Coronary artery (tissue), 2 donors: ENCODE measurements around the gene CDC42BPA.

Experiments
- DNase-seq: peaks from one replicate; pipeline ENCODE4 v3.0.0-alpha.2; 2017; ENCODE audit warnings: low spot score
- H3K27ac ChIP-seq, 2 donors: fragments of 200-600 bp; sonication (generic); one replicate each; pipeline ENCODE4 v1.5.1; 2016 to 2019
- H3K4me3 ChIP-seq: fragments of 200-600 bp; sonication (generic); 2 replicates; pipeline ENCODE4 v1.5.1; 2016; ENCODE audit warnings: mild to moderate bottlenecking, moderate library complexity
- TF ChIP-seq, protein P1 (sequence below): fragments of 200-600 bp; sonication (generic); IDR thresholded peaks from one replicate; pipeline ENCODE4 v1.5.1; 2019; ENCODE audit warnings: antibody characterized with exemption

The CDC42BPA gene

DNA sequence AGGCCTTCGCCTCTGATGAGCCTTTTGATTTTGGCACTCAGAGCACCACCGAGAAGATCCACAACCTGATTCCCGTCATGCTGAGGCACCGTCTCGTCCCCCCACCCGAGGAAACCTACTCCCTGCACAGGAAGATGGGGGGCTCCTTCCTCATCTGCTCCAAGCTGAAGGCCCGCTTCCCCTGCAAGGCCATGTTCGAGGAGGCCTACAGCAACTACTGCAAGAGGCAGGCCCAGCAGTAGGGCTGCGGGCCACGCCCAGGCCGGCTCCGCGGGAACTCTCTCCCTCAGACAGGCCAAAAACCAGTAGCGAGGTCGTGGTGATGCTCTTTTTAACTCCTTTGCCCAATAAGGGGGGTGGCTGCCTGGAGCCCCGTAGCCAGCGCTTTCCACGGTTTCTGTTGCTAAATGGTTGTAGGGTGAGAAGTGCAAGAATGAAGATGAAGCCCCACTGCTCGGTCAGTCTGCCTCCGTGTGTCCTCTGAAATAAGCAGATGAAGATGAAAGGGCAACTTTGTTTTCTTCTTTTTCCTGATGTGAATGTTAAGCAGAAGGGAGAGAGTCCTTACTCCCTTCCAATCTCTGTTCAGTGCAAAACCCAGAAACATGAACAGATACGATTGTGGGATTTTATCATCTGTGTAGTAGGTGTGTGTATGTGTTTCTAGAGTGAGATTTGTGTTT lies 331.7 kb downstream of the CDC42BPA start:
- no peak overlapping the region for H3K4me3 ChIP-seq
- H3K27ac ChIP-seq: no peak overlapping the region
- DNase-seq: no peak
- TF ChIP-seq, protein P1, sequence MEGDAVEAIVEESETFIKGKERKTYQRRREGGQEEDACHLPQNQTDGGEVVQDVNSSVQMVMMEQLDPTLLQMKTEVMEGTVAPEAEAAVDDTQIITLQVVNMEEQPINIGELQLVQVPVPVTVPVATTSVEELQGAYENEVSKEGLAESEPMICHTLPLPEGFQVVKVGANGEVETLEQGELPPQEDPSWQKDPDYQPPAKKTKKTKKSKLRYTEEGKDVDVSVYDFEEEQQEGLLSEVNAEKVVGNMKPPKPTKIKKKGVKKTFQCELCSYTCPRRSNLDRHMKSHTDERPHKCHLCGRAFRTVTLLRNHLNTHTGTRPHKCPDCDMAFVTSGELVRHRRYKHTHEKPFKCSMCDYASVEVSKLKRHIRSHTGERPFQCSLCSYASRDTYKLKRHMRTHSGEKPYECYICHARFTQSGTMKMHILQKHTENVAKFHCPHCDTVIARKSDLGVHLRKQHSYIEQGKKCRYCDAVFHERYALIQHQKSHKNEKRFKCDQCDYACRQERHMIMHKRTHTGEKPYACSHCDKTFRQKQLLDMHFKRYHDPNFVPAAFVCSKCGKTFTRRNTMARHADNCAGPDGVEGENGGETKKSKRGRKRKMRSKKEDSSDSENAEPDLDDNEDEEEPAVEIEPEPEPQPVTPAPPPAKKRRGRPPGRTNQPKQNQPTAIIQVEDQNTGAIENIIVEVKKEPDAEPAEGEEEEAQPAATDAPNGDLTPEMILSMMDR: no peak

DNA sequence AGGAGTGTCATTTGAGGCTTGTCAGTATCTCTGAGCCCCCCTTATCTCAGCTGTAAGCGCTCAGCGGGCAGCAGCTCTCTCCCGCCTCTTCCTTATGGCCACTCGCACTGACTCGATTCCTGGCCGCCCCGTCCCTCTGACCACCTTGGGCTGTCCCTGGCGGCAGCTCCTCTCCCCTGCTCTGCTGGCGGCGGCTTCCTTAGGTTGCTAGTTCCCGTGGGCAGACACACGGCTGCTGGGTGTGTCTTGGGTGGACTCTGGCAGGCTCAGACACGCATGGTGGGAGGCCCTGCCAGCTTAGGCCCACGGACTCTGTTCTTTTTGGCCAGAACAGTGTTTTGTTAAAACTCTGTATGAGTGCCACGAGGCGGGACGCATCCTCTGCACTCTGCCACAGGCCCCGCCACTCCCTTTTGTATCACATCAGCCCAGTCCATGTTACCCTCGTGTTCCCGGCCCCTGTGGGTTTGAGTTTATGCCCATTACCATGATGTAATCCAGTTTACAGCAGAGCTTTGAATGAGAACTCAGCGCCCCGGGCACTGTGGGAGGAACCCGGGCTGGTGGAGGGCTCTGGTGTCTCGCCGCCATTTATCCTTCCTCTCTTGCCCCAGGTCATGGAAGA lies 332.3 kb downstream of the CDC42BPA start:
- no peak overlapping the region for H3K4me3 ChIP-seq
- DNase-seq: no peak
- peak overlapping the region; percentile 6 to 12 for H3K27ac ChIP-seq
- TF ChIP-seq, protein P1: no peak

DNA sequence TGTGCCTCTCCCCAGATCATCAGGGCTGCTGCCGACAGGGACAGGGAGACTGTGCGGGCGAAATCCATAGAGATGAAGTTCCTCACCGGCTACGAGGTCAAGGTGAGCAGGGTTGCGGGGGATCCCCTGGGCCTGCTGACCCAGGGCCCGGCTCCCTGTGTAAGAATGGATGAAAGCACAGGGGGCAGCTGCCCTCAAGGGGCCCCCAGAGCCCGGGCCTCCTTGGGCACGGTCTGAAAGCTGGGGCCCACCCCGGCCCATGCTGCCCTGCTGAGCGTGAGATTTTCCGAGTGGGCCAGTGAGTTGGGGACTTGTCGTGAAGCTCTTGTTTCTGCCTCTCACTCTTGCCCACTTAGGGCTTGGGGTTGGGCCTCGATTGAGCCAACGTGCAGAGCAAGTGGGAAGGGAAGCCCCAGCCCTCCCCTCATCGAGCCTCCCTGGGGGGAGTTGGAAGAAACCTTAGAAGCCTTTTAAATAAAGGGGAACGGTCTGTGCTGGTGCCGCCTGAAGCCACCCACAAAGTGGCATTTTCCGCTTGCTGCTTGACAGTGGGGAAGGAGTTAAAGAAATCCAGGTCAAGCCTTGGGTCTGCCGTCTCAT lies 333.0 kb downstream of the CDC42BPA start:
- TF ChIP-seq, protein P1: no peak
- no peak overlapping the region for H3K4me3 ChIP-seq
- DNase-seq: no peak
- H3K27ac ChIP-seq: peak overlapping the region in 1 of 2 donors; percentile 12

DNA sequence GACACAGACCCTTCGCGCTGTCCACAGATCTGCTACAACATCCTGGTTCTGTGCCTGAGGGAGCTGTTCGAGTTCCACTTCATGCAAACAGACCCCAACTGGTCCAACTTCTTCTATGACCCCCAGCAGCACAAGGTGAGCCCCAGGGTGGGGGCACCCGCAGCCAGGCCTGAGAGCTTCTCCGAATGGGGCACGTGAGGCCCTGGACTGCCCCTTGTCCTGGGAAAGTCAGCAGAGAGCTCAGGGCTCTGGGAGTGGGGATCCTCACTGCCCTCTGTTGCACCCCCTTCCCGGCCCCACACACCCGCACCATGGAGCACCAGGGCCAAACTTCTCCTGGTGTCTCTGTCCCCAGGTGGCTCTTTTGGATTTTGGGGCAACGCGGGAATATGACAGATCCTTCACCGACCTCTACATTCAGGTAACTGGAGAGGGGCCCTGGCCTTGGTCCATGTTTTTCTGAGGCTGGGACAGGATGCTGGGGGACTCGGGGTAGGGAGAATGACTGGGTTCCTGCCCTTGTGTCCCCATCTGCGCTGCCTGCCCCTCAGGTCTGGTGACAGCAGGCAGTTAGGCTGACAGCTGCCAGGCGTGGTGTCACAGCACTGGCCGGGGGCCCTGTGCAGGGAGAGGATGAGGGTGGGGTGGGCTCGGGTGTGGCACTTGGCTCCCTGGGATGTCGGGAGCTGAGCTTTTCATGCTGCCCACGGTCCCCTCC lies 333.6 kb downstream of the CDC42BPA start:
- Histone ChIP-seq H3K4me3 (no peak overlapping the region), H3K27ac (no peak overlapping the region)
- TF ChIP-seq, protein P1: no peak
- no peak for DNase-seq

DNA sequence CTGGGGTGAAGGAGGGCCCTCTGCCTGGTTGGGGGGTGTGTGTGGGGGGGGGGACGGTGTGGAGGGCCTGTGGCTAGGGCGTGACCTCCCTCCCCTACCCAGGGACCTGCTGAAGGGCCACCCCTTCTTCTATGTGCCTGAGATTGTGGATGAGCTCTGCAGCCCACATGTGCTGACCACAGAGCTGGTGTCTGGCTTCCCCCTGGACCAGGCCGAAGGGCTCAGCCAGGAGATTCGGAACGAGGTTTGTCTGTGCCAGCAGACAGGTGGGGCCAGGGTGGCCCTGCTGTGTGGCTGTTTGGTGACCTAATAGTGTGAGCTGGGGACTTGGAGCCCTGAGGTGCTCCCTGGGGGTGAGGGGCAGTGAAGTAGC lies 334.3 kb downstream of the CDC42BPA start:
- no peak for DNase-seq
- H3K27ac ChIP-seq: no peak overlapping the region
- TF ChIP-seq, protein P1: no peak
- H3K4me3 ChIP-seq: no peak overlapping the region

DNA sequence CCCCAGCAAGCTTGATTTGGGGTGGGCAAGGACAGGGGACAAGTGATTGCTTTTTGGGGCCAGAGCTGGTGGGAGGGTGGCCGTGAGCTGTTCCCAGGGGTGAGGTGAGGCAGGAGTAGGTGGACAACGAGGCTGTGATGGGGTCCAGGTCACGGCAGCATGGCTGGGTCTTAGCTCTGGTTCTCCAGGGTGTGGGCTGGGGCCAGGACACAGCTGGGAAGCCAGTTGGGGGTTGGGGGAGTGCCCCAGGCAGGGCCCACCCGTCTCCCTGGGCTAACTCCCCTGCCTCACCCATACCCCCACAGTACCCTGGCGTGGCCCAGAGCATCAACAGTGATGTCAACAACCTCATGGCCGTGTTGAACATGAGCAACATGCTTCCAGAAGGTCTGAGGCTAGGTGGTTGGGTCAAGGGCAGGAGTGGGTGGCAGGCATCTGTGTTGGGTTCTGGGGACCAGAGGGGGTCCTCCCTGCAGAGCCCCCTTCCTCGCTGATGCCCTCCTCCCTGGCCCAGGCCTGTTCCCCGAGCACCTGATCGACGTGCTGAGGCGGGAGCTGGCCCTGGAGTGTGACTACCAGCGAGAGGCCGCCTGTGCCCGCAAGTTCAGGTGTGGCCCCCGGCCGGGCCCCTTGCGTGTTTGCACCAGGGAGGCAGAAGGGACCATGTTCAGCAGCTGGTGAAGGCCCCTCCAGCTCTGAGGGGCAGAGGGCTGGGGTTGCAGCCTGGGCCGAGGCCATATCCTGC lies 334.9 kb downstream of the CDC42BPA start:
- DNase-seq: peak; percentile 76
- Histone ChIP-seq H3K27ac (no peak overlapping the region), H3K4me3 (no peak overlapping the region)
- TF ChIP-seq, protein P1: no peak
